Right renal cortex interstitium (tissue), 3 donors: Measurements from ENCODE around the gene GPANK1. TPM values are rescaled to one million over a fixed set of nuclear protein-coding genes. Genes with fewer than 3 reads are reported as not detected.
A peak's percentile ranks its signal among the peaks of the same experiment; 100 is the strongest.

Source experiments
- DNase-seq, 3 donors: peaks; one replicate each; pipeline ENCODE4 v3.0.0-alpha.2; 2013; ENCODE audit warnings: low read depth in 3 of 3, low spot score in 2 of 3
- polyA plus RNA-seq, 3 donors: library from polyadenylated mRNA; unstranded; fragments of 120-200 nt; gene quantifications; one replicate each; pipeline ENCODE4 v1.2.1, GENCODE V29; 2013; ENCODE audit not compliant: insufficient read length in 3 of 3

GPANK1 gene
- polyA plus RNA-seq, 3 donors: 29.5 to 31.0 (median 30.8) TPM

DNA sequence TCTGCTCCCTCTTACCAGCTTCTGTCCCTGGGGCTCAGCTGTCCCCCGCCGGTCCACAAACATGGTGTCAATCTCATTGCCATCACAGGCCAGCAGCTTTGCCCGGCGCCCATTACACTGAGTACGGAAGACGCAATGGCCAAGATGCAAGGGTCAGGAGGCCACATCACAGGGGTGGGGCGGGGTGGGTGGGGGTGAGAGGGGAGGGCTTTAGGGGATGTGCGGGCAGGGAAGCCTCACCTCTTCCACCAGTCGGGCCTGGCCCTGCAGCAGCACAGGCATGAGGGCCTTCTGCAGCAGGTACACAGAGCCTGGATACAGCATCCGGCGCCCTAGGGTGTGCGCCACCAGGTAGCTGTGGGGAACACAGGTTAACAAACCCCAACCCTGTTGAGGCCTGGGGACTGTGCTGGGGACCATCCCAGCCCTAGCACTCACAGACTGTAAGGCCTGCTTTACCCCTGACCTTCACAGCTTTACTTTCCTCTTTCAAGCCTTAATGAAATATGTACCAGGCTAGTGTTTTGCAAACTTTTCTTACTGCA lies 26.8 kb upstream of the GPANK1 start:
- DNase-seq: no peak

GRCh38 chr6:31691078-31691463 lies 26.3 kb upstream of the GPANK1 start:
- no peak for DNase-seq

- DNase-seq: no peak
Observed at GRCh38 chr6:31690231-31691077, 25.7 kb upstream of the GPANK1 start.

GRCh38 chr6:31689249-31690110 lies 24.7 kb upstream of the GPANK1 start:
- no peak for DNase-seq

- DNase-seq: no peak
Observed at GRCh38 chr6:31687860-31688693, 23.3 kb upstream of the GPANK1 start.

DNA sequence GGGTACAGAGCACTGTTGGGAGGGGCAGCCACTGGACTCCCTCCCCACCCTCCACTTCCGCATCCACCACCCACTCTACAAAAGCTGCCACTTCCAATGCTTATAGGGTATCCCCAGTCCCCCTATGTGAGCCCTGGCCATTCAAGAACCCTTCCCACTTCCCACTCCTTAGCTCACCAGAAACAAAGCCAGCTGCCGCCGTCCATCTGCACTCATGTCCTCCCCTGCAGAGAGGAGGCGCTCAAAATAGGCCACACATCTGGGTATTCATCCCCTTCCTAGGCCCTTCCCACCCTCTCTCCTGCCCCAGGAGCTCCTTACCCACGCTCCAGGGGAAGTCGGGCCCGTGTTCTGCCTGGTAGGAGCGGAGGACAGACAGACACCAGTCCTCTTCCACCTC lies 22.5 kb upstream of the GPANK1 start:
- no peak for DNase-seq

- DNase-seq: no peak
Observed at GRCh38 chr6:31686483-31686882, 21.7 kb upstream of the GPANK1 start.

DNA sequence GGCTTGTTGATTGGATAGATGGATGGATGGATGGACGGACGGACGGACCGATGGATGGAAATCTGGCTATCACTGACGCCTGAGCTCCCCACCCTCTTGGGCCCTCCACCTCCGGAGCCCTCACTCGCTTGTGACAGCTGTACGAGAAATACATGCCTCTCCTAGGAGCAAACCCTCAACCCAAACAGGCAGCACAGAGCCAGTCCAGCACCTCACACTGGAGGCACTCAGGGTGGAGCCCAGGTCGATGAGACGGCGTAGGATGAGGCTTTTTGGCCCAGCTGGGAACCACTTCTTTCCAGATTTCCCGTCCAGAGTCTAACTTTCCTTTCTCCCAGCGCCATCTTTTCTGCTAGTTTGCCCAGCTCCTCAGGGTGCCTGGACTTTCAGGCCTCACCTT lies 18.8 kb upstream of the GPANK1 start:
- DNase-seq: no peak

GRCh38 chr6:31681135-31681671 lies 16.4 kb upstream of the GPANK1 start:
- DNase-seq: no peak

- DNase-seq: no peak
Observed at GRCh38 chr6:31680226-31681134, 15.7 kb upstream of the GPANK1 start, which contains the start of gene LY6G5C. Gene LY6G5C, minus strand, starts transcription at chr6:31681067. Its CDS starts 694 bp downstream, at chr6:31680373.

DNA sequence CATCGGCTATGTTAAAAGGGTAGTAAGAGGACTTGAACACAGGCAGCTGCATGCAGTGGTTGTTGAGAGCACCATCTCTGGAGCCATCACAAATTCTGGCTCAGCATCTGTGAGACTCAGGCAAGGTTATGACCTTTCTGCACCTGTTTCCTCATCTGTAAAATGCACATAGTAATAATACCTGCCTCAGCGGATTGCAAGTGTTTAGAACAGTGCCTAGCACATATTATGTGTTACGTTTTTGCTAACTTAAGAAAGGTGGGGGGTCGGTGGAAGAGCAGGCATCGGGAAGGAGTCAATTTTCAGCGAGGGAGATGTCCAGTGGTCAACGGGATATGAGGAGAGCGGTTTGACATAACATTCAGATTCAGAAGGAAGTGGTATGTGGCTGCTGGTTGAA lies 13.2 kb upstream of the GPANK1 start:
- DNase-seq: no peak

DNA sequence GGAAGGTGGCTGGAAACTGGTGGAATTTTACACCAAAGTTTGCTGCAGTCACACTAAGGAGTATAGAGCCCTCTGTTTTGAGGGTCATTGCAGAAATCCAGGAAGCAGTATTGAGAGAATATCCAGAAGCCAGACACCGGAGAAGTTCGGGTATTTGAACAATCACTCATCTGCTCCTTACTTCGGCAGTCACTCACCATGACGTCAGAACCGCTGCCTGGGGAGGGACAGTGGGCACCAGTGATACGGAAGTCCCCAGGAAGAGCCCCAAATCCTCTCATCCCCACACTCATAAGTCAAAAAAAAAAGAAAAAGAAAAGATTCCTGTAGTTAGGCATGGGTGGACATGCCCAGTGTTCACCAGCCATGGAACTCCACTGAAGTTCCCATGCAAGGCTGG lies 12.1 kb upstream of the GPANK1 start:
- DNase-seq: no peak

DNA sequence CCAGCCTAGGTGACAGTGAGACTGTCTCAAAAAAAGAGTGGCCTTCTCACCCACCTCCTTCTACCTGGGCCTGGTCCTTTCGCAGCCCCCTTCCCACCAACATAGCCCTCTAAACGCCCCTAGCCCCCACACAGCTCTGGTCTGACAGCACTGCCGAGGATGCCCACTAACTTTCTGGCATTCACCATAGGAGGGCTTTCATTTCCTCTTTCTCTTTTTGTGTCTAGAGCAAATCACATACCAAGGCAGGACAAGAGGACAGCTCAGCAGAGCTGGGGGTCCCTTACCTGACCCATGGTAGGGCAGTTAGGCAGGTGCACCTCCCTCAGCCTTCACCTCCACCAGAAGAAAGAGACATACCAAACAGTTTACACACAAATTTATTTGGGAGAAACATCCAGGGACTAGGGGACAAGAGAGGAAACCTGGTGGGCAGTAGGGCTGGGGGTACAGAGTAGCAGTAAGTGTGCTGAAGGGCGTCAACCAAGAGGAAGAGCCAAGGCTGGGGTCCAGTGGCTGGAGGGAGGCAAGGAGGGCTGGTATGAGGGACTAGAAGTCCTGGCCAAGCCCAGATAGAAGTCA lies 11.6 kb upstream of the GPANK1 start:
- no peak for DNase-seq

DNA sequence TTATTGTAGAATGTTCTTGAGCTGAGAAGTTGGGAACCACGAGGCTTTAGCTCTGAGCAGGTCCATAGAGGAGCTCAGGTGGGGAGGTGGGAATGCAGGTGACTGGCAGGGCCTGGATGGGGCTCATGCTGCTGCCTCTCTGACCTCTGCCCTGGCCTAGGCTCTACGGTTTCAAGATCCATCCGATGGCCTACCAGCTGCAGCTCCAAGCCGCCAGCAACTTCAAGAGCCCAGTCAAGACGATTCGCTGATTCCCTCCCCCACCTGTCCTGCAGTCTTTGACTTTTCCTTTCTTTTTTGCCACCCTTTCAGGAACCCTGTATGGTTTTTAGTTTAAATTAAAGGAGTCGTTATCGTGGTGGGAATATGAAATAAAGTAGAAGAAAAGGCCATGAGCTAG lies 4.9 kb upstream of the GPANK1 start, which contains the start of gene LY6G5B:
Gene LY6G5B, plus strand, starts transcription at position 301 of the 400 bp plus-strand sequence. CDS start 975 bp downstream, outside the sequence.
- DNase-seq: no peak

GRCh38 chr6:31666337-31666965 lies 1.7 kb upstream of the GPANK1 start:
- no peak for DNase-seq

- peak in 2 of 3 donors; percentile 90 to 96 for DNase-seq
Observed at GRCh38 chr6:31665501-31666336, 922 bp upstream of the GPANK1 start, which contains the start of gene CSNK2B. Gene CSNK2B, plus strand, starts transcription at chr6:31666080. Its CDS starts 752 bp downstream, at chr6:31666832.
